Measurements from ENCODE around the gene KIF23.

DNA sequence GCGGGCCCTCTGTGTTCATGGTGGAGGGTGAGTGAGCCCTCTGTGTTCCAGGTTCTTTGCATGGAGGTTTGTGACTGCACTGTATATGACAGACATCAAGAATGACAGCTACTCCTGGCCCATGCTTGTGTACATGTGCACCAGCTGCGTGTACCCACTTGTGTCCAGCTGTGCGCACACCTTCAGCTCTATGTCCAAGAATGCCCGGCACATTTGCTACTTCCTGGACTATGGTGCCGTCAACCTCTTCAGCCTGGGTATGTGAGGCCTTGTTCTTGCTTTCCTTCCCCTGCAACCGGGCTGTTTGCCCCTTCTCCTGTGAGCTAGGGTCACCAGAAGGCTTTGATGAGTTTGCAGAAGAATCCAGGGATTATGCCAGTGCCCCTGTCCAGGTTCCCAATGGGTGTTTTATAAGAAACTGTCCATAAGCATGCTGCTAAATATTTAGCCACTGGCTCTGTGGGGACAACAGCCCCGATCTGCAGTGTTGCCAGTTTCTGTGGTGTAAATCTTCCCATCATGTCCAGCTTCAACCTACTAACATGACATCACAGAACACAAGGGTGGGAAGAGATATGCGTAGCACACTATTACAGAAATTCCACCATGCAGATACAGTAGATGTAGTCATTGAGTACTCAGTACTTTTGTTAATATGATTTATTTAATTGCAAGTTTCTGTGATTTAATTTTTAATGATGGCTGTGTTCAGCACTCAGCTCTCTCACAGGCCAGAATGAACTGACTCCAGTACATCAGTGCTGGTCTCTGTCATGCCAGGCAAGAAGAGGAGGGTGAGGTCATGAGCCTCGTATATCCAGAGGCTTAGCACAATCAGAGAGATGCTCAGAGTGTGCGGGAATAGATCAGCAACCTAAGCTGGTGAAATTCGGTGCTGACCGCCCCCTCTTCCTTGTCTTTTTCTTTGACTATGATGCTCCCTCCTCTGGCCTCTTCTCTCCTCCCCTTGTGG, 29.2 kb upstream of the KIF23 start:
- TF ChIP-seq FOXK2 (IDR thresholded peaks at IDR 0.05) (no peak), SP1 (IDR thresholded peaks at IDR 0.05) (no peak), L3MBTL2 (conservative IDR thresholded peaks at IDR 0.05) (no peak), LEF1 (IDR thresholded peaks at IDR 0.05; ENCODE audit: borderline replicate concordance) (no peak), ELF4 (IDR thresholded peaks at IDR 0.05) (no peak), BHLHE40 (IDR thresholded peaks at IDR 0.05; ENCODE audit: borderline replicate concordance) (no peak), FOXM1 (IDR thresholded peaks at IDR 0.05; ENCODE audit: borderline replicate concordance) (no peak), CTBP1 (IDR thresholded peaks at IDR 0.05; ENCODE audit: borderline replicate concordance) (no peak), SUZ12 (IDR thresholded peaks at IDR 0.05) (no peak)
